HepG2 (cell line): ENCODE measurements around the gene TBCD. TPM values are rescaled to one million over a fixed set of nuclear protein-coding genes. Genes with fewer than 3 reads are reported as not detected.

Source experiments
- ATAC-seq: fragments of 200-7000 bp; cut with Tn5 transposase; 3 replicates; pipeline ENCODE4 v1.9.1; 2020; ENCODE audit warnings: mild to moderate bottlenecking, moderate library complexity
- BruUV-seq: library from RNA; stranded (reverse); fragments of 400-500 nt; replicated peaks from 2 replicates; lab custom pipeline; 2021; lab: Mats Ljungman, UMichigan
- CTCF ChIA-PET: fragments of 300-600 bp; formaldehyde crosslinking; extraction: SDS; loops from one replicate; lab custom pipeline; 2021; ENCODE audit warnings: low total read pairs, inconsistent platforms, low intra/inter-chr PET ratio; lab: Yijun Ruan, JAX
- POLR2A ChIA-PET: fragments of 350-600 bp; sonication (Branson Sonifier 250); formaldehyde crosslinking; loops from one replicate; lab custom pipeline; 2020; ENCODE audit warnings: antibody characterized with exemption, inconsistent platforms; lab: Yijun Ruan, JAX
- DNase-seq: peaks from one replicate; pipeline ENCODE4 v3.0.0-alpha.2; 2015; ENCODE audit warnings: low spot score
- FAIRE-seq: peaks from 3 replicates; lab custom pipeline; 2011; peaks lifted over from hg19 to GRCh38; lab: Jason Lieb, UNC
- H2AFZ ChIP-seq: one replicate; pipeline ENCODE4 v1.6.1; 2011; ENCODE audit warnings: low read length, inconsistent platforms
- H3K27ac ChIP-seq: fragments of 300-600 bp; 3 replicates; pipeline ENCODE4 v1.8.0; 2011; ENCODE audit warnings: mixed run types, mild to moderate bottlenecking, mixed read lengths, low read length, inconsistent platforms; ENCODE audit not compliant: insufficient read depth; ENCODE audit errors: extremely low read length
- H3K27me3 ChIP-seq, 2 experiments: fragments of 200-600 bp in 1 of 2; 2 replicates in 1 of 2; 3 replicates in 1 of 2; pipeline versions ENCODE4 v1.6.0 to v1.8.0; 2011; ENCODE audit warnings: low read length in 2 of 2, mild to moderate bottlenecking in 2 of 2, moderate library complexity in 2 of 2, inconsistent platforms in 1 of 2; ENCODE audit not compliant: insufficient read depth in 2 of 2, control insufficient read depth in 1 of 2
- H3K36me3 ChIP-seq, 2 experiments: fragments of 200-600 bp in 1 of 2; replicated peaks in 1 of 2; 2 replicates in 1 of 2; 3 replicates in 1 of 2; pipeline versions ENCODE4 v1.5.1 to v1.8.0; 2011; ENCODE audit warnings: low read length in 2 of 2, inconsistent platforms in 1 of 2; ENCODE audit not compliant: insufficient read depth in 2 of 2, control insufficient read depth in 1 of 2
- H3K4me1 ChIP-seq: 2 replicates; pipeline ENCODE4 v1.5.1; 2012; ENCODE audit warnings: low read length, inconsistent platforms; ENCODE audit not compliant: insufficient read depth
- H3K4me2 ChIP-seq: 2 replicates; pipeline ENCODE4 v1.6.0; 2011; ENCODE audit warnings: low read depth, low read length, inconsistent platforms
- H3K4me3 ChIP-seq, 3 experiments: fragments of 200-600 bp in 1 of 3; sonication (generic), shearing (Covaris generic) in 1 of 3; replicated peaks in 1 of 3; 2 replicates each; pipeline ENCODE4 v1.5.1; 2011 to 2016; ENCODE audit warnings: low read length in 3 of 3, inconsistent platforms in 2 of 3, low read depth in 2 of 3, mild to moderate bottlenecking in 2 of 3, control low read depth in 1 of 3, mixed read lengths in 1 of 3; ENCODE audit not compliant: insufficient read depth in 1 of 3
- H3K79me2 ChIP-seq: one replicate; pipeline ENCODE4 v1.6.1; 2011; ENCODE audit warnings: low read length, inconsistent platforms; ENCODE audit not compliant: insufficient read depth
- H3K9ac ChIP-seq: 2 replicates; pipeline ENCODE4 v1.6.0; 2011; ENCODE audit warnings: mild to moderate bottlenecking, low read depth, low read length, inconsistent platforms; ENCODE audit not compliant: insufficient read depth
- H3K9me3 ChIP-seq: 2 replicates; pipeline ENCODE4 v1.5.1; 2012; ENCODE audit warnings: mild to moderate bottlenecking, low read length
- H4K20me1 ChIP-seq: 2 replicates; pipeline ENCODE4 v1.6.0; 2011; ENCODE audit warnings: inconsistent platforms, mild to moderate bottlenecking, low read length, moderate library complexity; ENCODE audit not compliant: insufficient read depth
- ARHGAP35 ChIP-seq: sonication (generic); formaldehyde crosslinking; IDR thresholded peaks from 2 replicates; pipeline ENCODE4 v1.9.0; 2022; ENCODE audit warnings: mild to moderate bottlenecking, inconsistent platforms, moderate library complexity, missing genetic modification reagents, borderline replicate concordance
- ASH2L ChIP-seq: fragments of 300-600, 200-600 bp; sonication (generic); IDR thresholded peaks from 2 replicates; pipeline ENCODE4 v1.7.0; 2017; ENCODE audit warnings: low read depth, mild to moderate bottlenecking, moderate library complexity, mixed read lengths, low read length; ENCODE audit not compliant: insufficient read length
- FOXM1 ChIP-seq: sonication (generic); formaldehyde crosslinking; IDR thresholded peaks from 2 replicates; pipeline ENCODE4 v1.5.0; 2020; ENCODE audit warnings: missing genetic modification reagents
- GABPA ChIP-seq, 2 experiments: IDR thresholded peaks; 2 replicates each; pipeline ENCODE4 v1.6.1; 2011 to 2016; ENCODE audit warnings: low read depth in 2 of 2, low read length in 1 of 2, missing biosample characterization in 1 of 2, missing genetic modification characterization in 1 of 2
- HBP1 ChIP-seq: IDR thresholded peaks from 2 replicates; pipeline ENCODE4 v1.6.1; 2016; ENCODE audit warnings: low read depth, control low read depth
- HOXA9 ChIP-seq: sonication (generic); formaldehyde crosslinking; IDR thresholded peaks from 2 replicates; pipeline ENCODE4 v1.8.1; 2022; ENCODE audit warnings: missing genetic modification reagents, mild to moderate bottlenecking, moderate library complexity, borderline replicate concordance
- KLF6 ChIP-seq: IDR thresholded peaks from 2 replicates; pipeline ENCODE4 v1.8.0; 2016; ENCODE audit warnings: missing biosample characterization, missing genetic modification reagents
- MEF2D ChIP-seq: sonication (generic); formaldehyde crosslinking; IDR thresholded peaks from 2 replicates; pipeline ENCODE4 v1.5.1; 2020; ENCODE audit warnings: mild to moderate bottlenecking, missing genetic modification reagents
- NFKBIZ ChIP-seq: IDR thresholded peaks from 2 replicates; pipeline ENCODE4 v1.6.1; 2018; ENCODE audit warnings: missing genetic modification reagents, missing compliant biosample characterization
- NONO ChIP-seq, 2 experiments: fragments of 450-650 bp in 1 of 2; sonication (generic) in 1 of 2; formaldehyde crosslinking in 1 of 2; IDR thresholded peaks in 1 of 2; conservative IDR thresholded peaks in 1 of 2; 2 replicates each; pipeline versions ENCODE4 v1.6.1 to v1.8.0; 2017 to 2022; ENCODE audit warnings: mild to moderate bottlenecking in 1 of 2, missing genetic modification reagents in 1 of 2, moderate library complexity in 1 of 2
- PREB ChIP-seq: sonication (generic); formaldehyde crosslinking; IDR thresholded peaks from 2 replicates; pipeline ENCODE4 v1.4.0; 2020; ENCODE audit warnings: missing genetic modification reagents
- SP4 ChIP-seq: sonication (generic); formaldehyde crosslinking; IDR thresholded peaks from 2 replicates; pipeline ENCODE4 v1.8.1; 2023; ENCODE audit warnings: mild to moderate bottlenecking, missing genetic modification reagents
- STAG1 ChIP-seq: sonication (generic); formaldehyde crosslinking; IDR thresholded peaks from 2 replicates; pipeline ENCODE4 v1.4.0; 2020; ENCODE audit warnings: missing genetic modification reagents
- ZMAT5 ChIP-seq: sonication (generic); formaldehyde crosslinking; IDR thresholded peaks from 2 replicates; pipeline ENCODE4 v1.5.0; 2020; ENCODE audit warnings: mild to moderate bottlenecking, low read depth, missing genetic modification reagents, borderline replicate concordance
- ZNF275 ChIP-seq: sonication (generic); formaldehyde crosslinking; IDR thresholded peaks from 2 replicates; pipeline ENCODE4 v1.8.0; 2022; ENCODE audit warnings: missing genetic modification reagents, mild to moderate bottlenecking, inconsistent platforms, borderline replicate concordance
- ZNF335 ChIP-seq: sonication (generic); formaldehyde crosslinking; IDR thresholded peaks from 2 replicates; pipeline ENCODE4 v1.4.0; 2020; ENCODE audit warnings: missing genetic modification reagents
- ZNF550 ChIP-seq: sonication (generic); formaldehyde crosslinking; IDR thresholded peaks from 2 replicates; pipeline ENCODE4 v1.4.0; 2020; ENCODE audit warnings: mild to moderate bottlenecking, missing genetic modification reagents, borderline replicate concordance
- ZNF737 ChIP-seq: sonication (generic); formaldehyde crosslinking; IDR thresholded peaks from 2 replicates; pipeline ENCODE4 v1.5.0; 2020; ENCODE audit warnings: missing genetic modification reagents, mild to moderate bottlenecking, borderline replicate concordance
- WGBS: methylation state at CpG from one replicate; pipeline ENCODE4 v1.1.6; 2017; ENCODE audit warnings: low lambda C conversion rate; 5-methylcytosine and 5-hydroxymethylcytosine counted together
- in situ Hi-C: cut with HindIII; loops from 2 replicates; pipeline ENCODE4 v1.10.0; 2017; ENCODE audit warnings: low pct_unique_long_range_greater_than_20kb; ENCODE audit not compliant: extremely low pct_ligation_motif_present
- intact Hi-C: fragments of 100-400 bp; cut with micrococcal nuclease; formaldehyde crosslinking; loops from one replicate; pipeline ENCODE4 v1.10.0; 2022; ENCODE audit not compliant: unreplicated experiment
- polyA plus RNA-seq, 8 experiments: library from polyadenylated mRNA; depleted of rRNA in 3 of 8; stranded (reverse) in 7 of 8; unstranded in 1 of 8; fragments of >200 nt; fragmentation: Illumina TruSeq in 4 of 8; extraction: Trizol in 4 of 8; gene quantifications; 2 replicates each; pipeline versions ENCODE4 v1.2.1 to v1.2.3, GENCODE V29; 2011 to 2016; ENCODE audit warnings: low read depth in 4 of 8, missing spikeins in 1 of 8, mixed read lengths in 1 of 8; ENCODE audit not compliant: insufficient read depth in 1 of 8
- total RNA-seq, 5 experiments: library from RNA; depleted of rRNA; stranded (reverse); fragments of >200 nt; fragmentation: Illumina TruSeq; extraction: Trizol; gene quantifications; 2 replicates each; pipeline ENCODE4 v1.2.3, GENCODE V29; 2016; ENCODE audit warnings: low read depth in 1 of 5

The TBCD gene
- total and polyA plus RNA-seq, 2 of the 13 experiments (the other 11 are each of a cell fraction or from before 2014, with no cell fraction given): 33.9 to 54.8 TPM

- ChIA-PET CTCF (no interaction called here), POLR2A (no interaction called here)
- H2AFZ ChIP-seq: no peak overlapping the region
- H3K4me2 ChIP-seq: no peak overlapping the region
- no peak overlapping the region for H3K9ac ChIP-seq
- no peak for DNase-seq
- no peaks in the 10 kb centered on the region for H3K4me1 ChIP-seq
- TF ChIP-seq ZNF335 (CRISPR knock-in tag): no peak
- no peak for TF ChIP-seq NFKBIZ (CRISPR knock-in tag)
- no peak for TF ChIP-seq HBP1 (CRISPR knock-in tag)
- TF ChIP-seq HOXA9 (CRISPR knock-in tag): no peak
- no peak for TF ChIP-seq STAG1 (CRISPR knock-in tag)
- TF ChIP-seq GABPA (IDR thresholded peaks at IDR 0.05; ENCODE audit: low read depth, low read length): no peak
- TF ChIP-seq GABPA (CRISPR knock-in tag; IDR thresholded peaks at IDR 0.05; ENCODE audit: low read depth): no peak
- TF ChIP-seq ASH2L: no peak
- TF ChIP-seq ZNF737 (CRISPR knock-in tag): no peak
- no peak for TF ChIP-seq ARHGAP35 (CRISPR knock-in tag)
- TF ChIP-seq FOXM1: no peak
- TF ChIP-seq NONO (IDR thresholded peaks at IDR 0.05): no peak
- TF ChIP-seq NONO (CRISPR knock-in tag; conservative IDR thresholded peaks at IDR 0.05): no peak
- TF ChIP-seq PREB (CRISPR knock-in tag): no peak
- TF ChIP-seq KLF6 (CRISPR knock-in tag): no peak
- TF ChIP-seq SP4 (CRISPR knock-in tag): no peak
- no peak for TF ChIP-seq ZNF550
- TF ChIP-seq MEF2D (CRISPR knock-in tag): no peak
- TF ChIP-seq ZNF275 (CRISPR knock-in tag): no peak
- TF ChIP-seq ZMAT5 (CRISPR knock-in tag): no peak
- in situ Hi-C loops (no loop called here), intact Hi-C loops (no loop called here)
- H3K4me3 ChIP-seq: no peak overlapping the region
- H3K27me3 ChIP-seq: no peaks in the 10 kb centered on the region
- no peaks in the 10 kb centered on the region for H4K20me1 ChIP-seq
- peaks cover 11 to 37% of the 10 kb centered on the region in 2 experiments; a peak in 4 of 5 replicates for H3K36me3 ChIP-seq
- no peak overlapping the region for H3K27ac ChIP-seq
- WGBS: 87% methylated on average over 9 of the region's 9 CpGs
- ATAC-seq: no peak
- no TSS peak for BruUV-seq
- H3K9me3 ChIP-seq: no peaks in the 10 kb centered on the region
- no peaks in the 10 kb centered on the region for H3K79me2 ChIP-seq
- FAIRE-seq: no peak
Measured at GRCh38 chr17:82910770-82911169, 158.9 kb downstream of the TBCD start.
